Measurements from ENCODE around the gene ANKRD63. TPM values are rescaled to one million over a fixed set of nuclear protein-coding genes. Genes with fewer than 3 reads are reported as not detected.

ANKRD63 gene
- total RNA-seq, 2 donors from 2014 or later: not detected

DNA sequence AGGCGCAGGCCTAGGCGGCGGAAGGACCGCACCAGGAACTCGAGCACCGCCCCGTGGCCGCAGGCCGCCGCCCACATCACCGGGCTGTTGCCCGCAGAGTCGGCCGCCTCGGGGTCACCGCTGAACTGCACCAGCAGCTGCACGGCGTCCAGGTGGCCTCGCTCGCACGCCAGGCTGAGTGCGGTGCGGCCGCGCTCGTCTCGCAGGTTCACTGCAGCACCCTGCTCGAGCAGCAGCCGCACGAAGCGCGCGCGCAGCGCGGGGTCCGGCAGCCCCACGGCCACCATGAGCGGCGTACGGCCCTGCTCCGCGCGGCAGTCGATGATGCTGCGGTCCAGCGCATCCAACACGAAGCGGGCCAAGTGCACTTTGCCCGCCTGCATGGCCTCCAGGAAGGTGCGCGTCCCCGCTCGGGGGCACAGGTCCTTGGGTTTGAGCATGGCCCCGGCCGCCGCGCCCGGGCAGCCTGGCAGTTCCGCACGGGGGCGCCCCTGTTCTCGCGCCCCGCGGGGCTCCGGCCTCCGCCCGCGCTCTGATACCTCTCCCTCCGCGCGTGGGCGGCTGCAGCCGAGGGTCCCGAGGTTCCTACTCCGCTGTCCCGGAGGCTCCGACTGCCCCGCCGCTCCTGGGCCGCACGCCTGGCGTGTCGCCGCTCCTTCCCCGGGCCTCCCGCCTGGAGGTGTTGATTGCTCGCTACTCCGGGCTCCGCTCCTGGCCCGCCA lies 556 bp downstream of the ANKRD63 start:
- TF ChIP-seq, protein P1, sequence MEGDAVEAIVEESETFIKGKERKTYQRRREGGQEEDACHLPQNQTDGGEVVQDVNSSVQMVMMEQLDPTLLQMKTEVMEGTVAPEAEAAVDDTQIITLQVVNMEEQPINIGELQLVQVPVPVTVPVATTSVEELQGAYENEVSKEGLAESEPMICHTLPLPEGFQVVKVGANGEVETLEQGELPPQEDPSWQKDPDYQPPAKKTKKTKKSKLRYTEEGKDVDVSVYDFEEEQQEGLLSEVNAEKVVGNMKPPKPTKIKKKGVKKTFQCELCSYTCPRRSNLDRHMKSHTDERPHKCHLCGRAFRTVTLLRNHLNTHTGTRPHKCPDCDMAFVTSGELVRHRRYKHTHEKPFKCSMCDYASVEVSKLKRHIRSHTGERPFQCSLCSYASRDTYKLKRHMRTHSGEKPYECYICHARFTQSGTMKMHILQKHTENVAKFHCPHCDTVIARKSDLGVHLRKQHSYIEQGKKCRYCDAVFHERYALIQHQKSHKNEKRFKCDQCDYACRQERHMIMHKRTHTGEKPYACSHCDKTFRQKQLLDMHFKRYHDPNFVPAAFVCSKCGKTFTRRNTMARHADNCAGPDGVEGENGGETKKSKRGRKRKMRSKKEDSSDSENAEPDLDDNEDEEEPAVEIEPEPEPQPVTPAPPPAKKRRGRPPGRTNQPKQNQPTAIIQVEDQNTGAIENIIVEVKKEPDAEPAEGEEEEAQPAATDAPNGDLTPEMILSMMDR (IDR thresholded peaks at IDR 0.05): peak in 5 of 7 experiments; percentile 7 to 29 (median 13)
- no peak for TF ChIP-seq POLR2A (IDR thresholded peaks at IDR 0.05)
- WGBS, 2 donors: 0% methylated on average over 88 of the region's 92 CpGs; no CpG with 5 or more reads in 1 of the 2 donors
- Histone ChIP-seq H3K4me3 (peak overlapping the region; percentile 5 to 21), H3K27me3 (peaks cover 0 to 23% of the 10 kb centered on the region in 2 donors), H3K4me1 (peaks cover 30% of the 10 kb centered on the region), H3K36me3 (replicated peaks in 1 of 2; ENCODE audit: insufficient read depth in 1 of 2, low read depth in 2 of 2) (no peaks in the 10 kb centered on the region), H3K9me3 (no peaks in the 10 kb centered on the region), H3K27ac (no peak overlapping the region)
- intact Hi-C loops (cut with DNase I): loop anchor here (5.0 kb wide), 1 partner anchor 140 kb away; no protein-coding TSS in a partner anchor
- ATAC-seq: peak; percentile 53
- DNase-seq: peak; percentile 56 to 79 (median 62)

DNA sequence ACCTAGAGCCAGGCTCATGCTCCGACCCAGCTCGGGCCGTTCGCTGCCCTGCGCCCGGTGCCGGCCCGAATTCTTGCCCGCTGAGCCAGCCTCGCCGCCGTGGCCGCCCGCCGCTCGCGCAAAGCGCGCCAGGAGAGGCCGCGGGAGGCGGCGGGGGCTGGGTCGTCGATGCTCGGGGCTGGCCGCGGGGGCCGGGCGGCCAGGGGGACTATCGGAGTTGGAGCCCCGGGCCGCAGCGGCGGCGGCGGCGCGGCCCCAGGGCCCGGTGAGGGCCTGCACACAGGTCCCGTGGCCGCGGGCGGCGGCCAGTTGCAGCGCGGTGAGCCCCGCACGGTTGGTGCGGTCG lies 1.1 kb downstream of the ANKRD63 start:
- Histone ChIP-seq H3K27me3 (peaks cover 0 to 23% of the 10 kb centered on the region in 2 donors), H3K27ac (no peak overlapping the region), H3K4me3 (no peak overlapping the region), H3K4me1 (peaks cover 30% of the 10 kb centered on the region), H3K36me3 (replicated peaks in 1 of 2; ENCODE audit: insufficient read depth in 1 of 2, low read depth in 2 of 2) (no peaks in the 10 kb centered on the region), H3K9me3 (no peaks in the 10 kb centered on the region)
- 5% methylated on average over 35 of the region's 51 CpGs; no CpG with 5 or more reads in 1 of the 2 donors for WGBS, 2 donors
- DNase-seq (no peak), ATAC-seq (no peak)
- intact Hi-C loops (cut with DNase I): loop anchor here (5.0 kb wide), 1 partner anchor 141 kb away; no protein-coding TSS in a partner anchor
- no peak for TF ChIP-seq POLR2A (IDR thresholded peaks at IDR 0.05)
- TF ChIP-seq, protein P1 (IDR thresholded peaks at IDR 0.05): no peak

DNA sequence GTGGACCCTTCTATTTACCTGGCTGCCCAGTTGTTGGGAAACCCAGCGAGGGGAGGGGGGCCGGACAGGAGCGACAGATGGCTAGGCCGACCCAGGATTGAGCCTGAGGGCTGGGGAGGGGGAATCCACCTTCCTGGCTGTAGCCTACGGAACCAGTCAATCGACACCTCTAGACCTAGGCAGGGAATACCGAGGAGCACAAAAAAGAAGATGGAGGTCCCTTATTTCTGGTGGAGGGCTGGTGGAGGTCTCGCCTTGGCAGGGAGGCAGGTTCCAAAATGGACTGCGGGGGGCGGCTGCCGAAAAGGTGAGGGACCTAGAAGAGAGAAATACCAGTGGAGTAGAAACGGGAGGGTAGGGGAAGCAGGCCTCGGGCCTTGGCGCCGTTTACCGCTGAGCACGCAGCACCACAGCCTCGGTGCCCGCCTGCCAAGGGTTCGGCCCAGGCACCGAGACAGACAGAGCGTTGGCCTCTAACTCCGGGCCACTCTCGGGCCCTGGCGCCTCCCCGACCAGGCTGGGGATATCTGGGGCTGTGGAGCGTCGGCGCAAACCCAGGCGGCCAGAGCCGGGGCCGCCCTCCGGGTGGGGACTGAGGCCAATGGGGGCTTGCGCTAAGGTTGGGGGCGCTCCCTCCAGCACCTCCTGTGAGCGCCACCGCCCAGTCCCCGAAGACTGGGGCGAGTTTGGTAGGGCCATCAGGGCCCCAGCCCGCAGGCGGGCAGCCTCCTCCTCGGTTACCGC lies 1.6 kb downstream of the ANKRD63 start:
- Histone ChIP-seq H3K4me3 (no peak overlapping the region), H3K27me3 (peaks cover 0 to 23% of the 10 kb centered on the region in 2 donors), H3K9me3 (no peaks in the 10 kb centered on the region), H3K27ac (no peak overlapping the region), H3K36me3 (replicated peaks in 1 of 2; ENCODE audit: insufficient read depth in 1 of 2, low read depth in 2 of 2) (no peaks in the 10 kb centered on the region), H3K4me1 (peaks cover 30% of the 10 kb centered on the region)
- TF ChIP-seq, protein P1 (IDR thresholded peaks at IDR 0.05): no peak
- TF ChIP-seq POLR2A (IDR thresholded peaks at IDR 0.05): no peak
- 63 to 79% methylated on average over 20 to 43 of the region's 43 CpGs for WGBS, 2 donors
- DNase-seq (no peak), ATAC-seq (no peak)
- intact Hi-C loops (cut with DNase I): loop anchor here (5.0 kb wide), 1 partner anchor 141 kb away; no protein-coding TSS in a partner anchor

DNA sequence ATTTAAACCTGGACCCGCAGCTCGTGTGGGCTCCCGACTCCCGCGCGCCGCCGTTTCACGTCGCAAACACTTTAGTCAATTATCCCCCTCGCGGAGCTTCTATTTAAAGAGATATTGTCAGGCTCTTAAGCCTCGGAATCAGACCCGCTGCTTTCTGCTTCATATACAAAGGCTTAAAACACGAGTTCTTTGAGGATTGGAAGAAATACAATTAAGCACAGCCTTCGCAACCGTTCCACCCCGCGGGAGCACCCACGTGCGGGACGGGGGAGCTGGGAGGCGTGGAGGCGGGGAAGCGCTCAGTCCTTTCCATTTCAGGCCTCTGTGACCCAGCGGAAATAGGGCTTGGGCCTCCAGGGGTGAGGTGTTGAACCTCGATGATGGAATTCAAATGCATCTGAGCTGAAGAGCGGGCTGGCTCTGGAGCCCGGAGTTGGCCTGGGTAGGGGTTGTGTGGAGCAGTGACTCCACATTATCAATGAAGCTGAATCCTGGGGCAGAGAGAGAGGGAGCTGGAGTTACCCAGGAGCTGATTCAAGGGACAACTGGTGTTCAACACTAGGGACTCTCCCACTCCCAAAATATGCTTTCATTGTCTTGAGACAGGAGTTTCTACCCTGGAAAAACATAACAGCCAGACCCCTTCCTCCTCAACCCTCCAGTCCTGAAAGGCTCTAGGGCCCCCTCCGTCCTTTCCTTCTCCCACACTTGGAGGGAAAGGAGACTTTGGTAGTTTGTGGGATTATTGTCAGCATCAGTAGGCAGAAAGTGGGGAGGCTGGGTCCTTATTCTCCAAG lies 2.4 kb downstream of the ANKRD63 start:
- TF ChIP-seq, protein P1 (IDR thresholded peaks at IDR 0.05): no peak
- no peak for TF ChIP-seq POLR2A (IDR thresholded peaks at IDR 0.05)
- H3K4me1 ChIP-seq: peaks cover 30% of the 10 kb centered on the region
- no peaks in the 10 kb centered on the region for H3K9me3 ChIP-seq
- DNase-seq: no peak
- 65 to 69% methylated on average over 29 to 30 of the region's 30 CpGs for WGBS, 2 donors
- H3K36me3 ChIP-seq (replicated peaks in 1 of 2; ENCODE audit: insufficient read depth in 1 of 2, low read depth in 2 of 2): no peaks in the 10 kb centered on the region
- intact Hi-C loops (cut with DNase I): loop anchor here (5.0 kb wide), 1 partner anchor 142 kb away; no protein-coding TSS in a partner anchor
- no peak overlapping the region for H3K4me3 ChIP-seq
- H3K27ac ChIP-seq: no peak overlapping the region
- peaks cover 0 to 23% of the 10 kb centered on the region in 2 donors for H3K27me3 ChIP-seq
- ATAC-seq: no peak
